ENCODE results near the gene PPP1R16B.

PPP1R16B gene

GRCh38 chr20:38855356-38855755 is 49.9 kb downstream of the PPP1R16B start:
- ChIA-PET POLR2A (no interaction called here), CTCF (no interaction called here)

GRCh38 chr20:38856570-38856969 is 51.1 kb downstream of the PPP1R16B start:
- ChIA-PET POLR2A (no interaction called here), CTCF (no interaction called here)
- no peaks in the 10 kb centered on the region for H3K9me3 ChIP-seq (ENCODE audit: control insufficient read depth, insufficient read depth, low read depth, low read length)
- no peak for TF ChIP-seq ZNF214 (tag by site-specific recombination; IDR thresholded peaks at IDR 0.05; ENCODE audit: borderline replicate concordance)
- no peak for TF ChIP-seq BCL11A (tag by site-specific recombination; IDR thresholded peaks at IDR 0.05; ENCODE audit: low read depth)
- TF ChIP-seq ZBTB20 (tag by site-specific recombination; IDR thresholded peaks at IDR 0.05) = no peak
- no peak for TF ChIP-seq ZNF138 (tag by site-specific recombination; IDR thresholded peaks at IDR 0.05; ENCODE audit: borderline replicate concordance)
- no peak for TF ChIP-seq PRDM6 (tag by site-specific recombination; IDR thresholded peaks at IDR 0.05)
- TF ChIP-seq TSHZ1 (tag by site-specific recombination; IDR thresholded peaks at IDR 0.05; ENCODE audit: borderline replicate concordance) = no peak
- no peak for TF ChIP-seq YY2 (tag by site-specific recombination; IDR thresholded peaks at IDR 0.05)
- TF ChIP-seq AEBP2 (tag by site-specific recombination; IDR thresholded peaks at IDR 0.05; ENCODE audit: borderline replicate concordance) = no peak
- TF ChIP-seq TRIM28 (IDR thresholded peaks at IDR 0.05; ENCODE audit: borderline replicate concordance, low read length) = no peak
- no peak for TF ChIP-seq ZNF776 (tag by site-specific recombination; IDR thresholded peaks at IDR 0.05; ENCODE audit: borderline replicate concordance)
- no peak for TF ChIP-seq ZNF624 (tag by site-specific recombination; IDR thresholded peaks at IDR 0.05)
- no peak for TF ChIP-seq ZNF510 (tag by site-specific recombination; IDR thresholded peaks at IDR 0.05; ENCODE audit: insufficient replicate concordance)
- no peak for TF ChIP-seq GLIS1 (tag by site-specific recombination; IDR thresholded peaks at IDR 0.05)
- TF ChIP-seq ZNF394 (tag by site-specific recombination; IDR thresholded peaks at IDR 0.05; ENCODE audit: borderline replicate concordance) = no peak
- no peak for TF ChIP-seq ZNF416 (tag by site-specific recombination; IDR thresholded peaks at IDR 0.05)
- no peak for TF ChIP-seq ZNF785 (tag by site-specific recombination; IDR thresholded peaks at IDR 0.05)
- TF ChIP-seq ZNF549 (tag by site-specific recombination; IDR thresholded peaks at IDR 0.05) = no peak
- TF ChIP-seq HOXC10 (CRISPR knock-in tag; IDR thresholded peaks at IDR 0.05) = no peak
- H3K4me1 ChIP-seq (ENCODE audit: control insufficient read depth, insufficient read depth, low read length) = no peaks in the 10 kb centered on the region
- no peak overlapping the region for H3K4me3 ChIP-seq (ENCODE audit: low read depth, low read length)
- H3K27ac ChIP-seq (ENCODE audit: extremely low read depth, low read depth, low read length) = no peak overlapping the region
- H3K36me3 ChIP-seq (ENCODE audit: control insufficient read depth in 2 of 2, insufficient read depth in 1 of 2, low read length in 2 of 2) = no peaks in the 10 kb centered on the region

More at GRCh38 chr20:38855356-38855755, 49.9 kb downstream of the PPP1R16B start:
- H3K36me3 ChIP-seq (ENCODE audit: control insufficient read depth in 2 of 2, insufficient read depth in 1 of 2, low read length in 2 of 2) = no peaks in the 10 kb centered on the region
- no peak overlapping the region for H3K27ac ChIP-seq (ENCODE audit: extremely low read depth, low read depth, low read length)
- H3K9me3 ChIP-seq (ENCODE audit: control insufficient read depth, insufficient read depth, low read depth, low read length) = no peaks in the 10 kb centered on the region
- no peak for TF ChIP-seq ZNF555 (tag by site-specific recombination; conservative IDR thresholded peaks at IDR 0.05)
- TF ChIP-seq ZIC2 (tag by site-specific recombination; IDR thresholded peaks at IDR 0.05) = peak; percentile 39; the same call in 1 of the 2 replicates
- TF ChIP-seq ZBTB26 (tag by site-specific recombination; optimal IDR thresholded peaks at IDR 0.05) = no peak
- H3K4me3 ChIP-seq (ENCODE audit: low read depth, low read length) = no peak overlapping the region
- H3K4me1 ChIP-seq (ENCODE audit: control insufficient read depth, insufficient read depth, low read length) = no peaks in the 10 kb centered on the region
